Measurements from ENCODE around the gene TMEM178B. TPM values are rescaled to one million over a fixed set of nuclear protein-coding genes. Genes with fewer than 3 reads are reported as not detected.
"Not testable (repeated sequence)": the region's sequence is repeated elsewhere in the genome, so short reads cannot be mapped to it uniquely, and the experiment has no call there.

TMEM178B gene
- total and polyA plus RNA-seq, 8 donors, result 0.42 to 3.0 (median 2.1) TPM

GRCh38 chr7:141161550-141162535 lies 88.0 kb downstream of the TMEM178B start:
- no peak for FAIRE-seq

GRCh38 chr7:141165521-141165920 lies 91.7 kb downstream of the TMEM178B start:
- Histone ChIP-seq H3K9me3 (no peaks in the 10 kb centered on the region), H3K27ac (no peak overlapping the region), H3K4me1 (no peaks in the 10 kb centered on the region), H3K27me3 (no peaks in the 10 kb centered on the region), H3K36me3 (no peaks in the 10 kb centered on the region), H3K4me3 (no peak overlapping the region)
- intact Hi-C loops (cut with DNase I), result no loop called here
- 45 to 63% methylated on average over 2 of the region's 2 CpGs for WGBS, 2 donors
- no peak for TF ChIP-seq CTCF (IDR thresholded peaks at IDR 0.05)
- no peak for DNase-seq
- no peak for FAIRE-seq
- ATAC-seq, result no peak

More at GRCh38 chr7:141161550-141162535, 88.0 kb downstream of the TMEM178B start:
- 81% methylated on average over 14 of the region's 14 CpGs for WGBS, 2 donors
- Histone ChIP-seq H3K27me3 (no peaks in the 10 kb centered on the region), H3K9me3 (no peaks in the 10 kb centered on the region), H3K4me1 (no peaks in the 10 kb centered on the region), H3K4me3 (no peak overlapping the region), H3K27ac (no peak overlapping the region), H3K36me3 (no peaks in the 10 kb centered on the region)
- no peak for TF ChIP-seq CTCF (IDR thresholded peaks at IDR 0.05)
- intact Hi-C loops (cut with DNase I), result no loop called here
- DNase-seq (no peak), ATAC-seq (no peak)

GRCh38 chr7:141166926-141167325 lies 93.1 kb downstream of the TMEM178B start:
- H3K9me3 ChIP-seq, result no peaks in the 10 kb centered on the region
- no peak overlapping the region for H3K4me3 ChIP-seq
- H3K27ac ChIP-seq, result no peak overlapping the region
- intact Hi-C loops (cut with DNase I), result no loop called here
- ATAC-seq (no peak), FAIRE-seq (no peak), DNase-seq (no peak)
- no peaks in the 10 kb centered on the region for H3K36me3 ChIP-seq
- no peaks in the 10 kb centered on the region for H3K27me3 ChIP-seq
- 78 to 84% methylated on average over 6 of the region's 6 CpGs for WGBS, 2 donors
- TF ChIP-seq CTCF (IDR thresholded peaks at IDR 0.05), result no peak
- H3K4me1 ChIP-seq, result no peaks in the 10 kb centered on the region

- H3K27me3 ChIP-seq, result no peaks in the 10 kb centered on the region
- no peak overlapping the region for H3K27ac ChIP-seq
- no peak overlapping the region for H3K4me3 ChIP-seq
- no peaks in the 10 kb centered on the region for H3K9me3 ChIP-seq
- ATAC-seq (no peak), FAIRE-seq (no peak), DNase-seq (no peak)
- no peak for TF ChIP-seq CTCF (IDR thresholded peaks at IDR 0.05)
- no peaks in the 10 kb centered on the region for H3K4me1 ChIP-seq
- intact Hi-C loops (cut with DNase I), result no loop called here
- no peaks in the 10 kb centered on the region for H3K36me3 ChIP-seq
- WGBS, 2 donors, result 80 to 81% methylated on average over 11 of the region's 11 CpGs
Measured at GRCh38 chr7:141167381-141167964, 93.6 kb downstream of the TMEM178B start.

GRCh38 chr7:141169157-141169556 lies 95.3 kb downstream of the TMEM178B start:
- DNase-seq; H3K27ac ChIP-seq; H3K36me3 ChIP-seq; FAIRE-seq; intact Hi-C loops (cut with DNase I); H3K4me3 ChIP-seq; H3K4me1 ChIP-seq; H3K27me3 ChIP-seq; ATAC-seq; H3K9me3 ChIP-seq: not testable (repeated sequence)
- WGBS, 2 donors, result 84 to 90% methylated on average over 2 of the region's 2 CpGs

- H3K27me3 ChIP-seq; H3K27ac ChIP-seq; DNase-seq; FAIRE-seq; H3K4me1 ChIP-seq; ATAC-seq; H3K4me3 ChIP-seq; H3K9me3 ChIP-seq; intact Hi-C loops (cut with DNase I); H3K36me3 ChIP-seq: not testable (repeated sequence)
- WGBS, 2 donors, result 50 to 70% methylated on average over 1 of the region's 1 CpG
Measured at GRCh38 chr7:141175728-141176127, 101.9 kb downstream of the TMEM178B start.

GRCh38 chr7:141177120-141177519 lies 103.3 kb downstream of the TMEM178B start:
- intact Hi-C loops (cut with DNase I); H3K27me3 ChIP-seq; H3K27ac ChIP-seq; H3K4me3 ChIP-seq; DNase-seq; H3K36me3 ChIP-seq; ATAC-seq; FAIRE-seq; H3K9me3 ChIP-seq; H3K4me1 ChIP-seq: not testable (repeated sequence)
- WGBS, 2 donors, result 83 to 91% methylated on average over 5 of the region's 5 CpGs
